AG09309 (cell line): Measurements from ENCODE around the gene CAMK2D.

Experiments used
- DNase-seq: peaks from one replicate; pipeline ENCODE4 v3.0.0-alpha.2; 2010; ENCODE audit warnings: low read depth
- H3K4me3 ChIP-seq: 2 replicates; pipeline ENCODE4 v1.5.1; 2011; ENCODE audit warnings: mild to moderate bottlenecking, low read depth, low read length, moderate library complexity; ENCODE audit not compliant: control insufficient read depth
- CTCF ChIP-seq: IDR thresholded peaks from 2 replicates; pipeline ENCODE4 v1.5.1; 2011; ENCODE audit warnings: mild to moderate bottlenecking, low read depth, low read length, inconsistent platforms; ENCODE audit not compliant: insufficient read depth, control insufficient read depth; ENCODE audit errors: missing control alignments

The CAMK2D gene

GRCh38 chr4:113760094-113760794, 1.3 kb downstream of the CAMK2D start:
- no peak for TF ChIP-seq CTCF
- no peak for DNase-seq
- peak overlapping the region; percentile 98 for H3K4me3 ChIP-seq

- TF ChIP-seq CTCF = no peak
Observed at GRCh38 chr4:113759696-113760093, 1.8 kb downstream of the CAMK2D start.

DNA sequence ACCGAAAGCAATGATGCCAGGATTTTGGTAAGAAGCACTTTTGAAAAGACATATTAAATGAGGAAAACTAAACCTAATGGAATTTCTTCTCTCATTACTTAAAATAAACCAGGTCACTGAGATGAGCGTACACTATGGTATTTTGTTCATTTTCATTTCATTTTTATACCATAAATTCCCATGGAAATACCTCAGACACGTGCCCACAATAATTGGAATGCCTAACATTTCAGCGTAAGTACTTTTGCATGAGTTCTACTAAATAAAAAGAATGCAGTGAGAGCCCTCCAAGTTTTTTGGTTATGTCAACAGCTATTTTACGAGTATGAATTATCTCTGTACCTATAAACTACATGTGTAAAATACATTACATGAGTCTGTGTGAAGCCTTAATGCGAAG, 3.2 kb downstream of the CAMK2D start:
- no peak for TF ChIP-seq CTCF
- no peak overlapping the region for H3K4me3 ChIP-seq
- peak; percentile 81 for DNase-seq

More at GRCh38 chr4:113759696-113760093, 1.8 kb downstream of the CAMK2D start:
- H3K4me3 ChIP-seq = peak overlapping the region; percentile 98
- DNase-seq = no peak

DNA sequence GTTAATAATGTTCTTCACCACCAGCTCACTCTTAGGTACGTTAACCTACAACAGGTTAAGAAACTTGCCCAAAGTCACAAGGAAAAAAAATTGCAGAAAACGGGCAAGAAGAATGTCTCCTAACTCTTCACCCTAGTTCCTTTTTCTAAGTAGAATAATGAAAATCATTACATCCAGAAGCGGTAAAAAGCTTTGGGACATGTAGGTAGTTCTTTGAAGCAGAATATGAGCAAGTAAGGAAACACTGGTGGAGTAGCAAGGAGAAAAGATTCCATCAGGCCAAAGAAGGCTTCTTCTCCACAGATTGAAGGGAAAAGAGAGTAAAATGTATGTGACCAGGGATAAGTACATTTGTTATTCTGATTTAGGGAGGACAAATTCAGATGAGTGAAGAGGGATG, 4.1 kb downstream of the CAMK2D start:
- no peak for DNase-seq
- TF ChIP-seq CTCF = no peak
- no peak overlapping the region for H3K4me3 ChIP-seq

- TF ChIP-seq CTCF = no peak
- H3K4me3 ChIP-seq = no peak overlapping the region
- no peak for DNase-seq
Observed at GRCh38 chr4:113756005-113756410, 5.5 kb downstream of the CAMK2D start.

GRCh38 chr4:113750734-113751133, 10.8 kb downstream of the CAMK2D start:
- no peak overlapping the region for H3K4me3 ChIP-seq
- no peak for DNase-seq
- TF ChIP-seq CTCF = no peak
